SK-N-SH treated with all-trans-retinoic acid at 6 μM for 48 hours (cell line): ENCODE measurements around the gene HBS1L.
A peak's percentile ranks its signal among the peaks of the same experiment; 100 is the strongest.

Experiments used
- ATAC-seq: fragments of 200-7000 bp; cut with Tn5 transposase; 3 replicates; pipeline ENCODE4 v1.9.1; 2020; ENCODE audit warnings: mild to moderate bottlenecking, moderate library complexity
- ARNTL ChIP-seq: fragments of 450-650 bp; formaldehyde crosslinking; IDR thresholded peaks from 2 replicates; pipeline ENCODE4 v1.5.0; 2020; ENCODE audit warnings: low read depth, mild to moderate bottlenecking, moderate library complexity, borderline replicate concordance
- BACH2 ChIP-seq: fragments of 250-450 bp; sonication (Bioruptor Pico); IDR thresholded peaks from 2 replicates; pipeline ENCODE4 v1.9.0; 2021; ENCODE audit warnings: mild to moderate bottlenecking, borderline replicate concordance
- CSDC2 ChIP-seq: fragments of 250-450 bp; sonication (Bioruptor Pico); IDR thresholded peaks from 2 replicates; pipeline ENCODE4 v1.5.0; 2020; ENCODE audit warnings: mild to moderate bottlenecking, moderate library complexity
- ESRRG ChIP-seq: fragments of 250-450 bp; sonication (Bioruptor Pico); IDR thresholded peaks from 2 replicates; pipeline ENCODE4 v1.6.1; 2021; ENCODE audit warnings: mild to moderate bottlenecking
- GLIS3 ChIP-seq: fragments of 250-450 bp; sonication (Bioruptor Pico); IDR thresholded peaks from 2 replicates; pipeline ENCODE4 v1.5.0; 2020; ENCODE audit warnings: mild to moderate bottlenecking, moderate library complexity
- ISL1 ChIP-seq: fragments of 250-450 bp; sonication (Bioruptor Pico); IDR thresholded peaks from 2 replicates; pipeline ENCODE4 v2.1.2; 2022; ENCODE audit warnings: mild to moderate bottlenecking, moderate library complexity
- OSR1 ChIP-seq: fragments of 250-450 bp; sonication (Bioruptor Pico); IDR thresholded peaks from 2 replicates; pipeline ENCODE4 v1.8.0; 2022; ENCODE audit warnings: moderate library complexity, mild to moderate bottlenecking, inconsistent platforms
- PPARA ChIP-seq: fragments of 250-450 bp; sonication (Bioruptor Pico); IDR thresholded peaks from 2 replicates; pipeline ENCODE4 v1.5.0; 2020; ENCODE audit warnings: mild to moderate bottlenecking, borderline replicate concordance
- RARB ChIP-seq: fragments of 250-450 bp; sonication (Bioruptor Pico); IDR thresholded peaks from 2 replicates; pipeline ENCODE4 v1.8.0; 2021; ENCODE audit warnings: mild to moderate bottlenecking, moderate library complexity
- SNAI2 ChIP-seq: fragments of 250-450 bp; sonication (Bioruptor Pico); IDR thresholded peaks from 2 replicates; pipeline ENCODE4 v1.5.0; 2020; ENCODE audit warnings: mild to moderate bottlenecking, moderate library complexity
- TCF4 ChIP-seq: fragments of 250-450 bp; sonication (Bioruptor Pico); IDR thresholded peaks from 2 replicates; pipeline ENCODE4 v1.8.0; 2021; ENCODE audit warnings: mild to moderate bottlenecking, moderate library complexity, borderline replicate concordance
- TOX ChIP-seq: fragments of 250-450 bp; sonication (Bioruptor Pico); IDR thresholded peaks from 2 replicates; pipeline ENCODE4 v1.8.0; 2021; ENCODE audit warnings: mild to moderate bottlenecking, moderate library complexity, borderline replicate concordance
- ZFP3 ChIP-seq: fragments of 250-450 bp; sonication (Bioruptor Pico); IDR thresholded peaks from 2 replicates; pipeline ENCODE4 v1.5.0; 2020; ENCODE audit warnings: mild to moderate bottlenecking, moderate library complexity
- ZFP30 ChIP-seq: fragments of 450-650 bp; formaldehyde crosslinking; IDR thresholded peaks from 2 replicates; pipeline ENCODE4 v1.5.0; 2022; ENCODE audit warnings: mild to moderate bottlenecking, moderate library complexity
- ZNF565 ChIP-seq: fragments of 450-650 bp; formaldehyde crosslinking; conservative IDR thresholded peaks from 2 replicates; pipeline ENCODE4 v1.5.0; 2020; ENCODE audit warnings: low read depth, mild to moderate bottlenecking, moderate library complexity
- ZNF70 ChIP-seq: fragments of 450-650 bp; formaldehyde crosslinking; IDR thresholded peaks from 2 replicates; pipeline ENCODE4 v1.5.0; 2020; ENCODE audit warnings: mild to moderate bottlenecking, moderate library complexity
- ZNF8 ChIP-seq: fragments of 450-650 bp; formaldehyde crosslinking; IDR thresholded peaks from 2 replicates; pipeline ENCODE4 v1.5.0; 2020; ENCODE audit warnings: mild to moderate bottlenecking, moderate library complexity
- TF ChIP-seq, protein P1 (sequence below): fragments of 250-450 bp; sonication (Bioruptor Pico); IDR thresholded peaks from 2 replicates; pipeline ENCODE4 v1.5.1; 2020; ENCODE audit warnings: low read depth, mild to moderate bottlenecking, moderate library complexity
- TF ChIP-seq, protein P2 (sequence below): fragments of 250-450 bp; sonication (Bioruptor Pico); IDR thresholded peaks from 2 replicates; pipeline ENCODE4 v1.5.0; 2020; ENCODE audit warnings: mild to moderate bottlenecking, moderate library complexity
- TF ChIP-seq, protein P3 (sequence below): fragments of 250-450 bp; sonication (Bioruptor Pico); IDR thresholded peaks from 2 replicates; pipeline ENCODE4 v1.5.1; 2021; ENCODE audit warnings: mild to moderate bottlenecking, moderate library complexity
- TF ChIP-seq, protein P4 (sequence below): fragments of 250-450 bp; sonication (Bioruptor Pico); IDR thresholded peaks from 2 replicates; pipeline ENCODE4 v1.8.0; 2021; ENCODE audit warnings: low read depth, mild to moderate bottlenecking, moderate library complexity, borderline replicate concordance

Gene HBS1L

DNA sequence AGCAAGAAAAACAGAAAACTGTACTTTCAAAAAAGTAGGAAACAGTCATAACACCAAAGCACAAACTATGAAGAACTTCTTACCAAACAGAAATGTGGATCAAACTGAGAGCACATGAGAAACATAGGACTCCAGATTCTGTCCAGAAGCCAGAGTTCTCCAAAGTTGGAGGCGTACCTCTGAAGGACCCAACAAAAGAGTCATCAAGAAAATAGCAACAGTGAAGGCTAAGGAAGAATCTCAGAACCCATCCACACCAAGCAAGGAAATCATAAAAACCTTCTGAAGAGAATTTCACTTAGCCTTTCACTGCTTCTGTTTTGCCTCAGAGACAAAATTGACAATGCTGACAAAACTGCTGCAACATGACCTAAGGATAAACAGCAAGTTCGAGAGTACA, 29.4 kb downstream of the HBS1L start:
- no peak for ATAC-seq
- TF ChIP-seq GLIS3 (CRISPR knock-in tag) (no peak), ZFP30 (no peak), BACH2 (CRISPR knock-in tag) (no peak), PPARA (CRISPR knock-in tag) (no peak), CSDC2 (CRISPR knock-in tag) (no peak)
- TF ChIP-seq, protein P1, sequence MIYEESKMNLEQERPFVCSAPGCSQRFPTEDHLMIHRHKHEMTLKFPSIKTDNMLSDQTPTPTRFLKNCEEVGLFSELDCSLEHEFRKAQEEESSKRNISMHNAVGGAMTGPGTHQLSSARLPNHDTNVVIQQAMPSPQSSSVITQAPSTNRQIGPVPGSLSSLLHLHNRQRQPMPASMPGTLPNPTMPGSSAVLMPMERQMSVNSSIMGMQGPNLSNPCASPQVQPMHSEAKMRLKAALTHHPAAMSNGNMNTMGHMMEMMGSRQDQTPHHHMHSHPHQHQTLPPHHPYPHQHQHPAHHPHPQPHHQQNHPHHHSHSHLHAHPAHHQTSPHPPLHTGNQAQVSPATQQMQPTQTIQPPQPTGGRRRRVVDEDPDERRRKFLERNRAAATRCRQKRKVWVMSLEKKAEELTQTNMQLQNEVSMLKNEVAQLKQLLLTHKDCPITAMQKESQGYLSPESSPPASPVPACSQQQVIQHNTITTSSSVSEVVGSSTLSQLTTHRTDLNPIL (CRISPR knock-in tag), result no peak
- TF ChIP-seq, protein P2, sequence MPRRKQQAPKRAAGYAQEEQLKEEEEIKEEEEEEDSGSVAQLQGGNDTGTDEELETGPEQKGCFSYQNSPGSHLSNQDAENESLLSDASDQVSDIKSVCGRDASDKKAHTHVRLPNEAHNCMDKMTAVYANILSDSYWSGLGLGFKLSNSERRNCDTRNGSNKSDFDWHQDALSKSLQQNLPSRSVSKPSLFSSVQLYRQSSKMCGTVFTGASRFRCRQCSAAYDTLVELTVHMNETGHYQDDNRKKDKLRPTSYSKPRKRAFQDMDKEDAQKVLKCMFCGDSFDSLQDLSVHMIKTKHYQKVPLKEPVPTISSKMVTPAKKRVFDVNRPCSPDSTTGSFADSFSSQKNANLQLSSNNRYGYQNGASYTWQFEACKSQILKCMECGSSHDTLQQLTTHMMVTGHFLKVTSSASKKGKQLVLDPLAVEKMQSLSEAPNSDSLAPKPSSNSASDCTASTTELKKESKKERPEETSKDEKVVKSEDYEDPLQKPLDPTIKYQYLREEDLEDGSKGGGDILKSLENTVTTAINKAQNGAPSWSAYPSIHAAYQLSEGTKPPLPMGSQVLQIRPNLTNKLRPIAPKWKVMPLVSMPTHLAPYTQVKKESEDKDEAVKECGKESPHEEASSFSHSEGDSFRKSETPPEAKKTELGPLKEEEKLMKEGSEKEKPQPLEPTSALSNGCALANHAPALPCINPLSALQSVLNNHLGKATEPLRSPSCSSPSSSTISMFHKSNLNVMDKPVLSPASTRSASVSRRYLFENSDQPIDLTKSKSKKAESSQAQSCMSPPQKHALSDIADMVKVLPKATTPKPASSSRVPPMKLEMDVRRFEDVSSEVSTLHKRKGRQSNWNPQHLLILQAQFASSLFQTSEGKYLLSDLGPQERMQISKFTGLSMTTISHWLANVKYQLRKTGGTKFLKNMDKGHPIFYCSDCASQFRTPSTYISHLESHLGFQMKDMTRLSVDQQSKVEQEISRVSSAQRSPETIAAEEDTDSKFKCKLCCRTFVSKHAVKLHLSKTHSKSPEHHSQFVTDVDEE (CRISPR knock-in tag), result no peak

DNA sequence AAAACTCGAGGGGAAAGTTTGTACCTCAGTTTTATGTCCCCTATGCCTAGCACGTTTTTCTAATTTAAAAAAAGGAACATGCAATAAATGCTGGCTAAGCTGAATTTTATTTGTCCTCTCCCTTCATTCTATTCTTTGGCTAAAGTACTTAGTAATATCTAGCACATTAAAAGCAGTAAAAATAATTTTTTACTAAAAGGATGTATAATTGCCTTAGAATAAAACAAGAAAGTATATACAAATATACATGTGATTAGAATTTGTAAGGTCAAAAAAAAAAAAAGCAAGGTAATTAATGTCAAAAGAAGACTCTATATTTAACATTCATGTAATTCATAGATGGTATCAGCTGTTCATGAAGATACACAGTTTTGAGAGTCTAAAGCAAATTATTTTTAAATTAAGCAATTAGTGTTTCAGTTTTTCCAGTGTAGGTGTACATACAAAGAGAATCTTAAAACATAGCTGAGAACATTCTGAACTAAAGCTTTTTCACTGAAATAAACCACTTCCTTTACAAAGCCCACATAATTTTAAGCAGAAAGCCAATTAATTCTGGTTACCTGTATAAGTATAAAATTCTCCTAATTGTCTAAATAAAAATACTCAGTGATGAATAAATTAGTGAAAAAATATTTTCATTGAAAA, 32.4 kb downstream of the HBS1L start:
- no peak for TF ChIP-seq RARB (CRISPR knock-in tag)
- TF ChIP-seq, protein P3, sequence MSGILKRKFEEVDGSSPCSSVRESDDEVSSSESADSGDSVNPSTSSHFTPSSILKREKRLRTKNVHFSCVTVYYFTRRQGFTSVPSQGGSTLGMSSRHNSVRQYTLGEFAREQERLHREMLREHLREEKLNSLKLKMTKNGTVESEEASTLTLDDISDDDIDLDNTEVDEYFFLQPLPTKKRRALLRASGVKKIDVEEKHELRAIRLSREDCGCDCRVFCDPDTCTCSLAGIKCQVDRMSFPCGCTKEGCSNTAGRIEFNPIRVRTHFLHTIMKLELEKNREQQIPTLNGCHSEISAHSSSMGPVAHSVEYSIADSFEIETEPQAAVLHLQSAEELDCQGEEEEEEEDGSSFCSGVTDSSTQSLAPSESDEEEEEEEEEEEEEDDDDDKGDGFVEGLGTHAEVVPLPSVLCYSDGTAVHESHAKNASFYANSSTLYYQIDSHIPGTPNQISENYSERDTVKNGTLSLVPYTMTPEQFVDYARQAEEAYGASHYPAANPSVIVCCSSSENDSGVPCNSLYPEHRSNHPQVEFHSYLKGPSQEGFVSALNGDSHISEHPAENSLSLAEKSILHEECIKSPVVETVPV (CRISPR knock-in tag), result no peak
- TF ChIP-seq ZNF8, result no peak
- no peak for TF ChIP-seq ESRRG
- no peak for TF ChIP-seq ZFP3
- no peak for TF ChIP-seq TOX (CRISPR knock-in tag)
- TF ChIP-seq TCF4 (CRISPR knock-in tag), result no peak
- TF ChIP-seq, protein P4, sequence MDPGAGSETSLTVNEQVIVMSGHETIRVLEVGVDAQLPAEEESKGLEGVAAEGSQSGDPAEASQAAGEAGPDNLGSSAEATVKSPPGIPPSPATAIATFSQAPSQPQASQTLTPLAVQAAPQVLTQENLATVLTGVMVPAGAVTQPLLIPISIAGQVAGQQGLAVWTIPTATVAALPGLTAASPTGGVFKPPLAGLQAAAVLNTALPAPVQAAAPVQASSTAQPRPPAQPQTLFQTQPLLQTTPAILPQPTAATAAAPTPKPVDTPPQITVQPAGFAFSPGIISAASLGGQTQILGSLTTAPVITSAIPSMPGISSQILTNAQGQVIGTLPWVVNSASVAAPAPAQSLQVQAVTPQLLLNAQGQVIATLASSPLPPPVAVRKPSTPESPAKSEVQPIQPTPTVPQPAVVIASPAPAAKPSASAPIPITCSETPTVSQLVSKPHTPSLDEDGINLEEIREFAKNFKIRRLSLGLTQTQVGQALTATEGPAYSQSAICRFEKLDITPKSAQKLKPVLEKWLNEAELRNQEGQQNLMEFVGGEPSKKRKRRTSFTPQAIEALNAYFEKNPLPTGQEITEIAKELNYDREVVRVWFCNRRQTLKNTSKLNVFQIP (CRISPR knock-in tag), result no peak
- TF ChIP-seq SNAI2 (CRISPR knock-in tag), result no peak
- no peak for TF ChIP-seq ISL1
- no peak for TF ChIP-seq PPARA (CRISPR knock-in tag)
- TF ChIP-seq ZNF70 (CRISPR knock-in tag), result no peak
- no peak for TF ChIP-seq ZNF565 (CRISPR knock-in tag)
- TF ChIP-seq BACH2 (CRISPR knock-in tag), result no peak
- no peak for TF ChIP-seq GLIS3 (CRISPR knock-in tag)
- no peak for ATAC-seq

DNA sequence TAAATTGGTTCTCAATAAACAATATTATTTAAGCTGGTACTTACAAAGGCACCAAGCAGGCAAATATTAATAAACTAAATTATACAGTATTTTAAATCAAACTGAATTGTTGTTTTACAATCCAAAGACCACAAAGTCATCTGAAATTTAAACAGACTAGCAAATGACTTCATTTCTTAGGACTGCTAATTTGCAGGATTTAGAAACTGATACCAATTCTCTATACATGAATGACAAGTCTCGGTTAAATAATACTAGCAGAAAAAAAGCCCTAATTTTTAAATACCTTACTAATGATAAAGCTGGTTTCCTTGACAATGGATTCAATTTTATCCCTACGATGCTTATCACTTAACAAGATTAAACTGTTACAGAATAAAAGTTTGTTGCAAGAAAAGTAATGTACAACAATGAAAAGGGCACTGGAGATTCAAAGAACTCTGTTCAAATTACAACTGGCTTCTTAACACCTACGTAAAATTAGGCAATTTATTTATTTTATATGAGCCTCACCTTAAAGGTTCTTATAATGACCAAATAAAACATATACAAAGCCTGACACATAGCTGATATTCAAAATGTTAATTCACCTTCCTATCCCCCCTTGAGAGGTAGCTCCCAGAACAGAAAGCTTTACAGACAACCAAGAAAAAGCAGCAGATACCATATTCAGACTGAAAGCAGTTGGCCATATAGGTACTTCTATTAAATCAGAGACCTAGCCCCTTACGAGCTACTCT, 33.1 kb downstream of the HBS1L start:
- TF ChIP-seq ISL1, result 0 out of 2 replicates have a peak, but pooled peaks have one; percentile 18
- no peak for TF ChIP-seq ARNTL (CRISPR knock-in tag)
- TF ChIP-seq, all 23 proteins: peak for 1
- ATAC-seq, result no peak

DNA sequence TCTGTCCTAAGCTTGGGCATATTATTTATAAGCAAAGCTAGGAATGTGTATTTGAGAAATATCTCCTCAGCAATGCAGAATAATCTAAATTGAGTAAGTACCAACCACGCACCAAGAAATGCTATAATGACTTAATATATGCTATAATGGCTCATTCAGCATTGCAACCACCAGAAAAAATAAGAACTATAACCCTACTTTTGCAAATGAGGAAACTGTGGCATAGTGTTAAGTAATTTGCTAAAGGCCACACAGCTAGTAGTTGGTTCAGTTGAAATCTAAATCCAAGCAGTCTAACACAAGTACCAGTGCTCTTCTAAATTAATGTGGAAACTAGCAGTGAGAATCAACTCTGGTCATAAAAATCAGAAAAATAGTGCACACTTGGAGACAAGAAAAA, 35.7 kb downstream of the HBS1L start:
- no peak for TF ChIP-seq OSR1 (CRISPR knock-in tag)
- TF ChIP-seq ZNF8, result no peak
- no peak for TF ChIP-seq PPARA (CRISPR knock-in tag)
- no peak for TF ChIP-seq ZFP30
- no peak for TF ChIP-seq ARNTL (CRISPR knock-in tag)
- no peak for TF ChIP-seq TOX (CRISPR knock-in tag)
- TF ChIP-seq ZFP3, result no peak
- TF ChIP-seq, protein P3 (CRISPR knock-in tag), result no peak
- TF ChIP-seq, protein P1 (CRISPR knock-in tag), result no peak
- TF ChIP-seq BACH2 (CRISPR knock-in tag), result no peak
- ATAC-seq, result no peak
